ENCODE measurements around the gene RAB30. TPM values are rescaled to one million over a fixed set of nuclear protein-coding genes. Genes with fewer than 3 reads are reported as not detected.

The RAB30 gene
- total RNA-seq, 1 donor from 2014 or later, result 73.8 TPM

DNA sequence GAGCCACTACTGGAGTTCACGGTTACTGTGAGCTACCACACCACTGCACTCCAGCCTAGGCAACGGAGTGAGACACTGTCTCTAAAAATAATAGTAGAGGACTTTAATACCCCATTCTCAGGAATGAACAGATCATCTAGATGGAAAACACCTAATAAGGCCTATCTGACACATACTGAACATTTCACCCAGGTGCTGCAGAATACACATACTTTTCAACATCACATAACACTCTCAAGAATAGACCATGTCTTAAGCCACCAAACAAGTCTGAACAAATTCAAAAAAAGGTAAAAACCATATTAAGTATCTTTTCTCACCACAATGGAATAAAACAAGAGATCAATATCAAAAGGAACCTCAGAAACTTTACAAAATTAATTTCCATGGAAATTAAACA lies 132.2 kb downstream of the RAB30 start:
- Mint-ChIP-seq H3K36me3 (ENCODE audit: unreplicated experiment) (no peaks in the 10 kb centered on the region), H3K9me3 (ENCODE audit: unreplicated experiment) (peaks cover 9% of the 10 kb centered on the region), H3K27ac (ENCODE audit: unreplicated experiment) (no peak overlapping the region), H3K27me3 (ENCODE audit: unreplicated experiment) (no peaks in the 10 kb centered on the region), H3K4me3 (ENCODE audit: unreplicated experiment) (no peak overlapping the region), H3K4me1 (ENCODE audit: unreplicated experiment) (no peaks in the 10 kb centered on the region)
- DNase-seq (ENCODE audit: extremely low spot score, unreplicated experiment), result no peak
- TF ChIP-seq, protein P1, sequence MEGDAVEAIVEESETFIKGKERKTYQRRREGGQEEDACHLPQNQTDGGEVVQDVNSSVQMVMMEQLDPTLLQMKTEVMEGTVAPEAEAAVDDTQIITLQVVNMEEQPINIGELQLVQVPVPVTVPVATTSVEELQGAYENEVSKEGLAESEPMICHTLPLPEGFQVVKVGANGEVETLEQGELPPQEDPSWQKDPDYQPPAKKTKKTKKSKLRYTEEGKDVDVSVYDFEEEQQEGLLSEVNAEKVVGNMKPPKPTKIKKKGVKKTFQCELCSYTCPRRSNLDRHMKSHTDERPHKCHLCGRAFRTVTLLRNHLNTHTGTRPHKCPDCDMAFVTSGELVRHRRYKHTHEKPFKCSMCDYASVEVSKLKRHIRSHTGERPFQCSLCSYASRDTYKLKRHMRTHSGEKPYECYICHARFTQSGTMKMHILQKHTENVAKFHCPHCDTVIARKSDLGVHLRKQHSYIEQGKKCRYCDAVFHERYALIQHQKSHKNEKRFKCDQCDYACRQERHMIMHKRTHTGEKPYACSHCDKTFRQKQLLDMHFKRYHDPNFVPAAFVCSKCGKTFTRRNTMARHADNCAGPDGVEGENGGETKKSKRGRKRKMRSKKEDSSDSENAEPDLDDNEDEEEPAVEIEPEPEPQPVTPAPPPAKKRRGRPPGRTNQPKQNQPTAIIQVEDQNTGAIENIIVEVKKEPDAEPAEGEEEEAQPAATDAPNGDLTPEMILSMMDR (IDR thresholded peaks at IDR 0.05), result no peak

DNA sequence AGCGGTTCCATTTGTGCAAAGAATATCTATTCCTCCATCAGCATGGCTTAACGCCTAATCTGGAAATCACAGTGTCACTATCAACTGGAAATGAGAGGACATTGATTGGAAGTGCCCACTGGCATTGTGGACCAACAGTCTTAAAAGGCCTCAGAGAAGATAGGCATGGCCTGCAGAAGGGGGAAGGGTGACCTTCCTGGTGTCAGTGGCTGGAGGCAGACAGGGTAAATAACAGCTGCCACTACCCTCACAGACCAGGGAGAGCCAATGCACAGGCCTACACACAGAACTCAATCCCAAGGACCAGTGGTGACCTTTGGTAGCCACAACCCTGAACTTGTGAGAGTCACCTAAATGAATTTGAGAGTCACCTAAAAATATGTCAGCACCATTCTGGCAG lies 134.1 kb downstream of the RAB30 start:
- no peak for DNase-seq (ENCODE audit: extremely low spot score, unreplicated experiment)
- TF ChIP-seq, protein P1 (IDR thresholded peaks at IDR 0.05), result no peak
- Mint-ChIP-seq H3K4me1 (ENCODE audit: unreplicated experiment) (no peaks in the 10 kb centered on the region), H3K9me3 (ENCODE audit: unreplicated experiment) (peaks cover 9% of the 10 kb centered on the region), H3K27ac (ENCODE audit: unreplicated experiment) (no peak overlapping the region), H3K36me3 (ENCODE audit: unreplicated experiment) (peaks cover 2% of the 10 kb centered on the region), H3K27me3 (ENCODE audit: unreplicated experiment) (no peaks in the 10 kb centered on the region), H3K4me3 (ENCODE audit: unreplicated experiment) (no peak overlapping the region)

DNA sequence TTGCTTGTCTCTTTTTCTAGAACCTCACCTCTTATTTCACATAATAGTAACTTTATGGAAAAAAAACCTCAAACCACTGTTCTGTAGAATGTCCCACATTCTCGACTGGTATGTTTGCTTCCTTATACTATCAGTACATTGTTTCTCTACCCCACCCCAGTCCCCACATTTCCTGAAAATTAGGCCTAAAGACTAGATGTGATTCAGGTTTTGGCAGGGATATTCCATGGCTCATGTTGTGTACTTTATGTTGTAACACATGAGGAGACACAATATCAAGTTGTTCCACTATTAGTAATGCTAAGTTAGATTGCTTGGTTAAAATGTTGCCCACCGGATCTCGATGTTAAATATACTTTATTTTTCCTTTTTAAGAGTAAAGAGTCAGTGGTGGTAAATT lies 135.4 kb downstream of the RAB30 start:
- TF ChIP-seq, protein P1 (IDR thresholded peaks at IDR 0.05), result no peak
- H3K4me1 Mint-ChIP-seq (ENCODE audit: unreplicated experiment), result no peaks in the 10 kb centered on the region
- H3K9me3 Mint-ChIP-seq (ENCODE audit: unreplicated experiment), result peaks cover 7% of the 10 kb centered on the region
- H3K27me3 Mint-ChIP-seq (ENCODE audit: unreplicated experiment), result no peaks in the 10 kb centered on the region
- DNase-seq (ENCODE audit: extremely low spot score, unreplicated experiment), result no peak
- no peak overlapping the region for H3K4me3 Mint-ChIP-seq (ENCODE audit: unreplicated experiment)
- peaks cover 2% of the 10 kb centered on the region for H3K36me3 Mint-ChIP-seq (ENCODE audit: unreplicated experiment)
- no peak overlapping the region for H3K27ac Mint-ChIP-seq (ENCODE audit: unreplicated experiment)

DNA sequence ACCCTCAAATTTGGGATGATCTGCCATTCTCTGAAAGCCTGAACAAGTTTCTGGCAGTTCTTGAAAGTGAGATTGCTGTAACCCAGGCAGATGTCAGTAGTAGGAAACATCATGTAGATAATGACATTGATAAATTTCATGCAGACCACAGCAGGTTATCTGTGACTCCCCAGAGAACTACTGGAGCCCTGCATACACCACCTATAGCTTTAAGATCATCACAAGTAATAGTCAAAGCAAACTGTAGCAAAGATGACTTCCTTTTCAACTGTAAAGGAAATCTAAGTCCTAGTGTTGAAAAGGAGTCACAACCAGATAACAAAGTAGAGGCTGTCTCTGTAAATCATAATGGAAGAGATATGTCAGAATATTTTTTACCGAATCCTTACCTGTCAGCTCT lies 139.1 kb downstream of the RAB30 start:
- no peaks in the 10 kb centered on the region for H3K9me3 Mint-ChIP-seq (ENCODE audit: unreplicated experiment)
- H3K27me3 Mint-ChIP-seq (ENCODE audit: unreplicated experiment), result no peaks in the 10 kb centered on the region
- peaks cover under 1% of the 10 kb centered on the region for H3K4me1 Mint-ChIP-seq (ENCODE audit: unreplicated experiment)
- H3K36me3 Mint-ChIP-seq (ENCODE audit: unreplicated experiment), result peaks cover 2% of the 10 kb centered on the region
- H3K4me3 Mint-ChIP-seq (ENCODE audit: unreplicated experiment), result no peak overlapping the region
- no peak for DNase-seq (ENCODE audit: extremely low spot score, unreplicated experiment)
- TF ChIP-seq, protein P1 (IDR thresholded peaks at IDR 0.05), result no peak
- no peak overlapping the region for H3K27ac Mint-ChIP-seq (ENCODE audit: unreplicated experiment)

DNA sequence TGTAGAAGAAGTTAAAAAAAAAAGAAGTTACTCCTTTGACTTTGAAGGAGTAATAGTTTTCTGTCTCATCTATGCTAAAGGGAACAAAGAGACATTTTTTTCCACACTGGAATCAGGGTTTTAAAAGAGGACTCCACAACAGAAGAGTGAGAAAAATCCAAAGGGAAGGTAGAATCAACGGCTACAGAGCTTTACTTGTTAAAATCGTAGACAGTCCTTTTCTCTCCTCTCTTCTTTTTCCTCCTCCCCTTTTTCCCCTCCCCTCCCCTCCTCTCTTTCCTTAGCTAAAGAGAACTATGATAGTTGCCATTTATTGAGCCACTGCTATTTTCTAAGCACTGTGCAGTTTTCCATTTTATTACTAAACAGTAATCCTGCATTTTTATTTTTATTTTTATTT lies 141.0 kb downstream of the RAB30 start:
- H3K27ac Mint-ChIP-seq (ENCODE audit: unreplicated experiment), result no peak overlapping the region
- H3K9me3 Mint-ChIP-seq (ENCODE audit: unreplicated experiment), result no peaks in the 10 kb centered on the region
- H3K4me3 Mint-ChIP-seq (ENCODE audit: unreplicated experiment), result no peak overlapping the region
- DNase-seq (ENCODE audit: extremely low spot score, unreplicated experiment), result no peak
- no peaks in the 10 kb centered on the region for H3K27me3 Mint-ChIP-seq (ENCODE audit: unreplicated experiment)
- H3K4me1 Mint-ChIP-seq (ENCODE audit: unreplicated experiment), result peaks cover 4% of the 10 kb centered on the region
- TF ChIP-seq, protein P1 (IDR thresholded peaks at IDR 0.05), result no peak
- peaks cover 2% of the 10 kb centered on the region for H3K36me3 Mint-ChIP-seq (ENCODE audit: unreplicated experiment)
